IMR-90 (cell line): ENCODE results near the gene DOCK1.

Experiments used
- CHD1 ChIP-seq: IDR thresholded peaks from 2 replicates; pipeline ENCODE4 v1.6.1; 2012; ENCODE audit warnings: low read depth, low read length, improper control_type of control experiment
- CTCF ChIP-seq: conservative IDR thresholded peaks from 2 replicates; pipeline ENCODE4 v1.5.1; 2012; ENCODE audit warnings: mild to moderate bottlenecking, low read depth, low read length, improper control_type of control experiment
- MXI1 ChIP-seq: IDR thresholded peaks from 2 replicates; pipeline ENCODE4 v1.6.1; 2012; ENCODE audit warnings: low read depth, mild to moderate bottlenecking, low read length, moderate library complexity, borderline replicate concordance
- POLR2A ChIP-seq: IDR thresholded peaks from 2 replicates; pipeline ENCODE4 v1.6.1; 2012; ENCODE audit warnings: mild to moderate bottlenecking, low read depth, low read length
- RCOR1 ChIP-seq: IDR thresholded peaks from 2 replicates; pipeline ENCODE4 v1.6.1; 2012; ENCODE audit warnings: mild to moderate bottlenecking, low read length, improper control_type of control experiment; ENCODE audit not compliant: insufficient replicate concordance
- SMC3 ChIP-seq: fragments of 150-350 bp; IDR thresholded peaks from 2 replicates; pipeline ENCODE4 v1.6.1; 2016; ENCODE audit warnings: low read depth, mild to moderate bottlenecking, antibody characterized with exemption, low read length, moderate library complexity

GRCh38 chr10:127418536-127419168, 513.4 kb downstream of the DOCK1 start:
- TF ChIP-seq POLR2A (no peak), CTCF (no peak), CHD1 (no peak), MXI1 (no peak), SMC3 (no peak), RCOR1 (no peak)
